Activated CD4-positive, CD25-positive, alpha-beta regulatory T cell (primary cell): ENCODE results near the gene DYNC1H1.
"Not testable (repeated sequence)": the region's sequence is repeated elsewhere in the genome, so short reads cannot be mapped to it uniquely, and the experiment has no call there.

Source experiments
- DNase-seq, 4 experiments: peaks; one replicate each; lab custom pipeline; 2025; lab: John Stamatoyannopoulos, UW

The DYNC1H1 gene

DNA sequence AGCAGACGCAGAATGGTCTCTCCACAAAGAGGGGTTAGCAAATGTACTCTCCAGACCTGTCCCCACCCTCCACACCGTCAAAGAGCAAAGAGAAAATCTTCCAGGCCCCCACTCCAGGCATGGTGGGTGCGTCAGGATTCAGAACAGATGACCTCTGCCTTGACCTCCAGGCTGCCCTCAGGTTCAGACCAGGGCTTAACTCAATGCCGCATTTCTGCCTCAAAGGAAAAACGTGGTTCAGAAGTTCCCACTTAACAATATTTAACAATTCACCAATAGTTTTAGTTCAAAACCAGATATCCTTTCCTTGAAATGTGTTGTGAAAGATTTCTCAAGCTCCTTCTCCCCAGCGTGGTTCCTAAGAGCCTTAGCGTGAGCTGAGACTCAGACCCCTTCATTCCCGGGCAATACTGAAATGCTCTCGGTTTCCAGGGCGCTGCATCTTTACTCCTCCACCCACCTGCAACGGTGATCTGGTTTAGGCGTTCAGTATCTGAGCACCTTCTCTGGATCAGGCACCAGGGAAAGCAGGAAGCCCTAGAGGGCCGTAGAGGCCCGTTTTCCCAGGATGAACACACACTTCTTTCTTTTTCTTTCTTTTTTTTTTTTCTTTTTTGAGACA lies 99.5 kb downstream of the DYNC1H1 start:
- no peak for DNase-seq

- DNase-seq = not testable (repeated sequence)
Observed at GRCh38 chr14:102064590-102064989, 100.2 kb downstream of the DYNC1H1 start.

DNA sequence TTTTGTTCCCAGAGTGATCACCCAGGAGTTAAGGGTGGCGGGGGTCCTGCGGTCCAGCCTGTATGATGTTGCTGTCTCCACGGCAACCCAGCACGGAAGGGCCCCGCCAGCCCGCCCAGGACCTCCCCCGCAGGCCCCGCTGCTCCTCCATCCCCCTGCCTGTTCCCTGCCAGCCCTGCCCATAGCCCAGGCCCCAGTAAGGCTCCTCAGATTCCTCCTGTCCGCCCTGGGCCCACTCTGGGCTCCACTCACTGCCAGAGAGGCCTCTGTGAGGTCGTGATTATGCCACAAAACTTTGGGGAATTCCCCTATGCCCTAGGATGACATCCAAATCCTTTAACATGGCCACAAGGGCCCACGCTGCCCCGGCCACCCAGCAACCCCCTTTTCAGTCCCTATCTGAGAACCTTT lies 101.7 kb downstream of the DYNC1H1 start:
- DNase-seq = no peak

DNA sequence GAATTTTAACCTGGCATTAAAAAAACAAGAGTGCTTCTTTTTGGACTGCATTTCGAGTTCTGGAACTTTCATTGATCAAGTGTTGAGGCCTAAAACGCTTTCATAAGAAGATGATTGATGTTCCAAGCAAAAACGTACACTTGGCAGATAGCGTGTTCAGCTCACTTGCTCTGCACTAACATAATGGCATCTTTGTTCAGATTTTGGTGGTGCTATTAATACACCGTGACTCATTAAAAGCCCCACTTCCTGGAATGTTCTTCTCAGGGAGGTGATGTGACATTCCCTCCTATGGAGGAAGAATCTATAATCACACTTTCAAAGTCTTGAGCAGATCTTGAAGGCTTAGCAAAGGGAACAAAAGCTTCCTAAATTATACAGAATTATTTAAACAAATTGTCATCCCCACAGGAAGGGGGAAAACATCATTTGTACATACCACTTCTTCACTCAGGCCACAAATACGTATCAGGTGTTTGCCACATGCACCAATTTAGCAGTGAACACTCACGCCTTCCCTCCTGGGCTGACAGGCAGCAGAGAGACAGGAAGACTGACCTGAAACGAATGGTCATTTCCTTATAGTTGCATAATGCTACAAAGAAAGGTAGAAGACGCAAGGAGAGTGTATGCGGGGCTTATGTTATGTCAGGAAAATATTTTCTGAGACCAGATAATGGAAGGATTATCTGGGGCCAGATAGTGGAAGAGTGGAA lies 107.1 kb downstream of the DYNC1H1 start:
- DNase-seq = no peak

GRCh38 chr14:102074415-102074964 lies 110.1 kb downstream of the DYNC1H1 start:
- DNase-seq = no peak

- DNase-seq = no peak
Observed at GRCh38 chr14:102075155-102075554, 110.8 kb downstream of the DYNC1H1 start.

GRCh38 chr14:102077382-102077709 lies 113.0 kb downstream of the DYNC1H1 start:
- DNase-seq = no peak

- not testable (repeated sequence) for DNase-seq
Observed at GRCh38 chr14:102078361-102078791, 114.0 kb downstream of the DYNC1H1 start.

- DNase-seq = no peak
Observed at GRCh38 chr14:102078831-102079699, 114.7 kb downstream of the DYNC1H1 start.

DNA sequence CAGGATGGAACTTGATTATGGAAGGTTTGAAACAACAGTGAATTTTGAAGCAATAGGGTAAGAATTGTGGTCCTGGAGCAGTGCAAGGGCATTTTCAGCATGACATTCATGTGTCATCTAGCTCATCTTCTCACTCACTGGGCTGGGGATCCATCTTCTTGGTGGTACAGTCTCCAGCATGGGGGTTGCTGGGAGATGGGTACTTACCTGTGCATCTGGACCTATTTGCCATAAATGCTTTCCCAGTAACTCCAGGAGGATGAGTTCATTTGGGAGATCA lies 115.3 kb downstream of the DYNC1H1 start:
- no peak for DNase-seq

- DNase-seq = no peak
Observed at GRCh38 chr14:102080183-102081080, 116.1 kb downstream of the DYNC1H1 start.

GRCh38 chr14:102081231-102082080 lies 117.1 kb downstream of the DYNC1H1 start:
- no peak for DNase-seq

GRCh38 chr14:102084522-102084921 lies 120.1 kb downstream of the DYNC1H1 start:
- not testable (repeated sequence) for DNase-seq

GRCh38 chr14:102084931-102085330 lies 120.6 kb downstream of the DYNC1H1 start:
- DNase-seq = no peak

DNA sequence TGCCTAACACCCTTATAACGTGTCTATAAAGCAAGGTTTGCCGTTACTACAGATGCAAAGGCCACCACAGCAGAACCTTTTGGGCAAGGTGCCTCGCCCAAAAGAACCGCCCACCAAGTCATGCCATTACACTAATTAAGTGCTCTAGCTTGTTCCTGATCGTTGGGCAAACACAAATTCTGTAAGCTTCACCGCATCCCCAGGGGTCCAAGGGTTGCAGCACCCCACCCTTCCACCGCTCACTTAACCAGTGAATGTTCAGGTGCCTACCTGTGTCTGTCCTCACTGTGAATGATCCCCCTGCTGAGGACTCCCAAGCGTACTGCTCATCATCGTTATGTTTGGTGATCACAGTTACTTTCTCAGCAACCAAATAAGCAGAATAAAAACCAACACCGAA lies 121.1 kb downstream of the DYNC1H1 start:
- DNase-seq = no peak

DNA sequence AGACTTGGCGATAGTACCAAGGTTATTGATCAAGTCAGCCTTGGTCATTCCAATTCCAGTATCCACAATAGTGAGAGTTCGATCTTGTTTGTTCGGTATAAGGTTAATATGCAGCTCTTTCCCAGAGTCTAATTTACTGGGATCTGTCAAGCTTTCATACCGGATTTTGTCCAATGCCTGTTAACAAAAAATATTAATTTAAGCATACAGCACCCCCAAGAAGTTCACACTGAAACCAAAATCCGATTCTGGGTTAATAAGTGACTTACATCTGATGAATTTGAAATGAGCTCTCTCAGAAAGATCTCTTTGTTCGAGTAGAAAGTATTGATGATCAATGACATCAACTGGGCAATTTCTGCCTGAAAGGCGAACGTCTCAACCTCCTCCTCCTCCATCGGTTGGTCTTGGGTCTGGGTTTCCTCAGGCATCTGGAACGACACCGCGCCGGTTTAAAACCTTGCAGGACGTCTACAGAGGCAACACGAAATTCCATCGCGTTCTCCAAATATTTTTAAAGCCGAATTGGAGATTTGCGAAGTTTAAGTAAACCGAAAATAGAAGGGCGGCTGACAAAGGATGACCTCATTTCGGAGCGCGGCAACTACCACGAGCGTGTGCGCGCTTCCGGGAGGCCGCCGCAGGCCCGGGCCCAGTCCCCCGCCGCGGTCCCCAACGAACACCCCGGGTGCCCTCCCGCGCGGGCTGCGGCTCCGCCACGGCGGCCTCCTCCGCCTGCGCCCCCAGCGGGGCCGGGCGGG lies 121.8 kb downstream of the DYNC1H1 start:
- peak in 3 of 4 experiments; percentile 15 to 60 (median 51) for DNase-seq

DNA sequence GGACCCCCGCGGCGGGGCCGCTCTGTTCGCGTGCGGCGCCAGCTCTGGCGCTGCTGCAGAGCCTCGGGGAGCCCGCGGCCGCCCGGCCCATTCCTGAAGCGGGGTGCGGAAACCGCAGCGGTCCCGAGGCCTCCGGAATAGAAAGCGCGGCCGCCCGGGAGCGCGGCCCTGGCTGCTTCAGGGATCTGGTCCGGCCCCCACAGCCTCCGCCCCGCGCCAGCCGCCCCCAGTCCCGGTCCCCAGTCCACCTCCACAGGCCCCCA lies 122.3 kb downstream of the DYNC1H1 start:
- no peak for DNase-seq

DNA sequence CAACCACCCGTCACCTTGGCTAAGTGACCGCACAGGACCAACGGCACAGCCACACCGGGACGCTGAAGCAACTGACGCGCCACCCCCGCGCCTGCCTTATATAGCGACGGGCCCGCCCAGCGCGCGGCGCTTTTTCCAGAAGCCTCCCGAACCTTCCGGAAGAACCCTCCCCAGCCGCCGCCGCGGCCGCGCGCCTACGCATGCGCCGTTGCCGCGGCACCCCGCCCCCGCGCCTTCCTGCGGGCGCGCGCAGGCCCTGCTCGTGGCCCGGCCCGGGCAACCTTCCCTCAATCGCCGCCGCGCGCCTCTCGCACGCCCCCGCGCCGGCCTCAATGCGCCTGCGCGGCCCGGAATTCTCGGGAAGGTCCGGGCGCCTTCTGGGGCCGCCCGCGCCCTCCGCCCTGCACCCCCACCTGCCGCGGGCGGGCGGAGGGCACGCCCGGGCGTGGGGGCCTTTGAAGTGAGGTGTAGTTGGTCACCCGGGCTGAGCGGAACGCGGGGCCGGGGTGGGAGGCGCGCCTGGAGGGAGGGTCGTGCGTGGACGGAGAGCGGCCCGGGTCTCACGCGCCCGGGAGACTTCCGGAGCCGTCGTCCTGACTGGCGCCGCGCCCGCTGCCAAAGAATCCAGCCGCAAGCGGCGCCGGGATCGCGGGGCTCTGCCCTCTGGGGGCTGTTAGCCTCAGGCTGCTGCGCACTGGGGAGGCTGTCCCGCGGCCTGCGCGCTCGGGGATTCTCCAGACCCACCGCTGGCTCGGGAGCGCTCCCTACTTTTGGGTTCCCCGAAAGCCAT lies 122.8 kb downstream of the DYNC1H1 start, which contains the start of gene HSP90AA1:
Gene HSP90AA1 (minus strand): TSS at position 73 of the 790 bp plus-strand sequence. CDS start 666 bp downstream, outside the sequence.
- DNase-seq = peak; percentile 91 to 95 (median 92)

DNA sequence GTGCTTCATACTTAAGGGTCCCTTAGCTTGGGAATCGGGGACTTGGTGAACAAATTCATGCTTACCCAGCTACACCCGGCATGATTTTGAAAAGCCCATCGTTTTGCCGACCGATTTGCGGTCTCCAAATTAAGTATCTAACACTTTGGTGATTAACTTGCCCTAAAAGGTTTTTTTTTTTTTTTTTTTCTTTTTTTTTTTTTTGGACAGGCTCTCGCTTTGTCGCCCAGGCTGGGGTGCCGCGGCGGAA lies 123.3 kb downstream of the DYNC1H1 start:
- no peak for DNase-seq
